GM19351 (cell line): ENCODE measurements around the gene SCN1A.

ENCODE experiments used
- ATAC-seq: cut with Tn5 transposase; IDR thresholded peaks from one replicate; pipeline ENCODE4 v1.9.1; 2021; ENCODE audit warnings: mild to moderate bottlenecking, moderate library complexity; ENCODE audit not compliant: unreplicated experiment

SCN1A gene

GRCh38 chr2:166084301-166084700 lies 43.5 kb downstream of the SCN1A start:
- ATAC-seq, result no peak

- no peak for ATAC-seq
Observed at GRCh38 chr2:166082736-166083135, 45.1 kb downstream of the SCN1A start.

- no peak for ATAC-seq
Observed at GRCh38 chr2:166081852-166082251, 46.0 kb downstream of the SCN1A start.

GRCh38 chr2:166081131-166081632 lies 46.6 kb downstream of the SCN1A start:
- ATAC-seq, result no peak

GRCh38 chr2:166074430-166074829 lies 53.4 kb downstream of the SCN1A start:
- no peak for ATAC-seq

- ATAC-seq, result no peak
Observed at GRCh38 chr2:166074011-166074410, 53.8 kb downstream of the SCN1A start.

- ATAC-seq, result no peak
Observed at GRCh38 chr2:166070231-166070630, 57.6 kb downstream of the SCN1A start.

DNA sequence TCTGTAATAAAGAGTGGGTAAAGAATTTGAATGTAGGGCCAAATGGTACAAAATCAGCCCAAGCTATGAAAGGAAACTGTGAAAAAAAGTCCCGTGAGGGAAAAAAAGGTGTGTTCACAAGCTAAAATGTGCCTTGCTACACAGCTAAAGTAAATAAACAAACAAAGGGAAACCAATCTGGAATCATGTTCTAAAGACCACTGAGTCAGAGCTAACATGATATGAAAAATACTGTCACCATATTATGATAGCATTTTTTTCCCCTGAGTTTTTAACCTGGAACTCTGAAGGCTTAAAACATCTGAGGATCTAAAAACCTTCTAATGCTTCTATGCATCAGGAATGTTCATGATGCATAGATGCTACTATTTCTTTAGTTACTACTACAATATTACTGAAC lies 58.8 kb downstream of the SCN1A start:
- no peak for ATAC-seq

GRCh38 chr2:166067229-166067628 lies 60.6 kb downstream of the SCN1A start:
- no peak for ATAC-seq

- no peak for ATAC-seq
Observed at GRCh38 chr2:166060191-166060590, 67.6 kb downstream of the SCN1A start.

- ATAC-seq, result no peak
Observed at GRCh38 chr2:166057370-166058164, 70.3 kb downstream of the SCN1A start.

DNA sequence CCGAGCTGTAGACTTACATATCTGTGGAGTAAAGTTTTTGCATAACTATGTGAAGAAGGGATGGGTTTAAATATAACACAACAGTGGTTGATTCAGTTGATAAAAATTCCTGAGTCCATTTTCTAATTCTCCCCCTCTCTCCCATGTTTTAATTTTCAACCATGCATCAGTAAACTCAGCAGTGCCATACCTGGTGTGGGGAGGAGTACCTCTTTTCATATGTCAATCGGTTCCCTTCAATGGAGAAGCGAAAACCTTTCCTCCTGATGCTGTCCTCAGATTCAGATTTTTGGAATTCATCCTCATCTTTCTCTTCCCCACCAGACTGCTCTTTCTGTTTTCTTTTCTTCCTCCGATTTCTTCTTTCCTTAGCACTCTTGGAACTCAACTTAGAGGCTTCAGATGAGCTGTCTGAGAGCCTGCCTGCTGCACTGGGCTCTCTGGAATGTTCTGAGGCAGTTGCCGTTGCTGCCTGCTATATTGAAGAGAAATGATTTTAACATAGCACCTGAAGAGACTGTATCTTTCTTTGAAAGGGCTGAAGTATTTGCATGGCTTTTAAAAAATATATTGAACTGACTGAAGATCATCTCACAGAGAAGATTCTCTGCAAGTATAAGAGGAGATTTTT lies 82.9 kb downstream of the SCN1A start:
- ATAC-seq, result no peak

DNA sequence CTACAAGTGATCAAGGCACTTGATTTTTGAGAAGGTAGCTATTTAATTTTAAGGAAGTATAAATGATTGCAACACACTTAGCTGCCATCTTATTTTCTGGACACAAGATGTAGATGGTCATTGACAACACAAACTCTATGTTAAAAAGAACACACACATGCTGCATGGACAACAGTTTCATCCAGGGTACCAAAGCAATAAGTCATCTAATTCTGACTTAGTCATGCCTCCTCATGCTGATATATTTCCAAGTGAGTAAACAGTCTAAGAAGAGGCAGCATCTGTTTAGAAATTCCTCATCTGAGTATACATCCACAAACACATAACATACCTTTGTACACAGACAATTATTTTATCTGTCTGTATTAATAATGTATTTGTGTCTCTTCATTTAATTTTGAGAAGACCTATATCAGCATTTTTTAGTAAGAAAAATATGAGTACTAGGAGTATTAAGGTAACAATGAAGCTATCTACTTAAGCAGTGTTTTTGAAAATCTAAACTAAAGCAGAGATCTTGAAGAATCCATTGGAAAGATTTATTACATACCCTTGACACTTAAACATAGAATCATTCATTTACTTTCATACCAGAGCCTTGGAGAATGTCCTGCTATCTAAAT lies 84.9 kb downstream of the SCN1A start:
- no peak for ATAC-seq

GRCh38 chr2:166042356-166042755 lies 85.5 kb downstream of the SCN1A start:
- ATAC-seq, result no peak

- no peak for ATAC-seq
Observed at GRCh38 chr2:166041613-166042012, 86.2 kb downstream of the SCN1A start.

DNA sequence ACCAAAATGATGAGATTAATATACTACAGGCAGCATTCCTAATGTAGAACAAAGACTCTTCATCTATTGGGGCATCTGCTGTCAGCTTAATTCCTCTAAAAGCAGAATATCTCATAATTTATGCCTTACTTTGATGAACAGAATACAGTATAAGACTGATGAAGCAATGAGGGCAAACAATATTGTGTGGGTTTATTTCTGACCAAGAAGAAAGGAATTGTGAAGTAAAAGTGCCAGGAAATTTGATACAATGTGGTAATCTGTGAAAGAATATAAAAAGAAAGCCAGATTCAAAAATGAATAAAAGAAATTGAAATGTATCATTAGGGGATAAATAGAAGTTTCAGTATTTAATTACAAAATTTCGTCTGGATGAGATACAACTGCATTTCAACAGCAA lies 95.5 kb downstream of the SCN1A start:
- ATAC-seq, result no peak

- ATAC-seq, result no peak
Observed at GRCh38 chr2:166031054-166031453, 96.8 kb downstream of the SCN1A start.

- ATAC-seq, result no peak
Observed at GRCh38 chr2:166025313-166025712, 102.5 kb downstream of the SCN1A start.

- ATAC-seq, result no peak
Observed at GRCh38 chr2:166017208-166017607, 110.6 kb downstream of the SCN1A start.

GRCh38 chr2:166013878-166014277 lies 113.9 kb downstream of the SCN1A start:
- no peak for ATAC-seq

- no peak for ATAC-seq
Observed at GRCh38 chr2:166011660-166012059, 116.2 kb downstream of the SCN1A start.

- no peak for ATAC-seq
Observed at GRCh38 chr2:166000401-166000800, 127.4 kb downstream of the SCN1A start.
